Testis (tissue), 3 donors: ENCODE data around the gene IRAG1. TPM values are rescaled to one million over a fixed set of nuclear protein-coding genes. Genes with fewer than 3 reads are reported as not detected.
A peak's percentile ranks its signal among the peaks of the same experiment; 100 is the strongest.

Experiments
- DNase-seq: peaks from one replicate; pipeline ENCODE4 v3.0.0-alpha.2; 2019
- H3K27ac ChIP-seq, 2 donors: fragments of 200-600 bp; sonication (generic); one replicate each; pipeline ENCODE4 v1.5.1; 2019
- H3K27me3 ChIP-seq: fragments of 200-600 bp; sonication (generic); one replicate; pipeline ENCODE4 v1.5.1; 2019
- H3K36me3 ChIP-seq: fragments of 200-600 bp; sonication (generic); one replicate; pipeline ENCODE4 v1.5.1; 2017; ENCODE audit warnings: low read depth; ENCODE audit errors: missing control alignments
- H3K4me1 ChIP-seq: fragments of 200-600 bp; sonication (generic); one replicate; pipeline ENCODE4 v1.5.1; 2019
- H3K4me3 ChIP-seq, 2 donors: fragments of 200-600 bp; sonication (generic); one replicate each; pipeline ENCODE4 v1.5.1; 2017 to 2019
- H3K9me3 ChIP-seq: fragments of 200-600 bp; sonication (generic); one replicate; pipeline ENCODE4 v1.5.1; 2017
- CTCF ChIP-seq, 3 experiments: fragments of 450-650 bp in 2 of 3; fragments of 200-600 bp in 1 of 3; sonication (generic) in 1 of 3; IDR thresholded peaks; one replicate each; pipeline ENCODE4 v1.5.1; 2016 to 2019; ENCODE audit warnings: antibody characterized with exemption in 3 of 3, mild to moderate bottlenecking in 2 of 3, moderate library complexity in 1 of 3
- POLR2A ChIP-seq: fragments of 450-650 bp; IDR thresholded peaks from one replicate; pipeline ENCODE4 v1.6.1; 2017; ENCODE audit warnings: antibody characterized with exemption, mild to moderate bottlenecking, moderate library complexity
- WGBS, 2 donors: methylation state at CpG; one replicate each; pipeline ENCODE4 v1.1.5; 2018; 5-methylcytosine and 5-hydroxymethylcytosine counted together
- intact Hi-C: fragments of 100-400 bp; cut with DNase I; formaldehyde crosslinking; loops from one replicate; pipeline ENCODE4 v1.15.1; 2023; ENCODE audit warnings: low total_unique reads
- polyA plus RNA-seq: library from polyadenylated mRNA; stranded (reverse); fragments of 350-450 nt; fragmentation: Illumina TruSeq; extraction: RNeasy Lipid Tissue Mini Kit (QIAGEN cat#74804); gene quantifications from one replicate; pipeline ENCODE4 v1.2.3, GENCODE V29; 2014; ENCODE audit warnings: low read depth, low replicate concordance; ENCODE audit not compliant: insufficient read depth
- total RNA-seq, 2 donors: library from RNA; depleted of rRNA; stranded (reverse); fragments of >200 nt; gene quantifications; one replicate each; pipeline ENCODE4 v1.2.3, GENCODE V29; 2016

Gene IRAG1
- total and polyA plus RNA-seq, 3 donors from 2014 or later, result 17.7 to 28.6 (median 23.1) TPM

- Histone ChIP-seq H3K36me3 (no peaks in the 10 kb centered on the region), H3K9me3 (no peaks in the 10 kb centered on the region), H3K27me3 (no peaks in the 10 kb centered on the region), H3K4me1 (peaks cover 50% of the 10 kb centered on the region), H3K4me3 (no peak overlapping the region), H3K27ac (peak overlapping the region in 1 of 2 donors; percentile 30)
- no peak for TF ChIP-seq POLR2A
- no peak for TF ChIP-seq CTCF (IDR thresholded peaks at IDR 0.05)
- intact Hi-C loops, result no loop called here
- 82 to 85% methylated on average over 4 to 15 of the region's 15 CpGs for WGBS, 2 donors
- no peak for DNase-seq
Observed at GRCh38 chr11:10651656-10652361, 41.7 kb downstream of the IRAG1 start.

- H3K9me3 ChIP-seq, result no peaks in the 10 kb centered on the region
- no peaks in the 10 kb centered on the region for H3K36me3 ChIP-seq
- H3K4me3 ChIP-seq, result no peak overlapping the region
- TF ChIP-seq POLR2A, result no peak
- no peak for TF ChIP-seq CTCF (IDR thresholded peaks at IDR 0.05)
- WGBS, 2 donors, result 77 to 79% methylated on average over 2 of the region's 2 CpGs
- H3K27me3 ChIP-seq, result no peaks in the 10 kb centered on the region
- DNase-seq, result no peak
- H3K27ac ChIP-seq, result no peak overlapping the region
- intact Hi-C loops, result no loop called here
- peaks cover 39% of the 10 kb centered on the region for H3K4me1 ChIP-seq
Observed at GRCh38 chr11:10650630-10651029, 42.9 kb downstream of the IRAG1 start.

GRCh38 chr11:10650166-10650565, 43.4 kb downstream of the IRAG1 start:
- Histone ChIP-seq H3K36me3 (no peaks in the 10 kb centered on the region), H3K4me3 (no peak overlapping the region), H3K27me3 (no peaks in the 10 kb centered on the region), H3K27ac (no peak overlapping the region), H3K9me3 (no peaks in the 10 kb centered on the region), H3K4me1 (peaks cover 36% of the 10 kb centered on the region)
- no peak for DNase-seq
- 3 to 100% methylated on average over 1 of the region's 1 CpG for WGBS, 2 donors
- intact Hi-C loops, result no loop called here
- TF ChIP-seq CTCF (IDR thresholded peaks at IDR 0.05) (no peak), POLR2A (no peak)

- intact Hi-C loops, result no loop called here
- peaks cover 25% of the 10 kb centered on the region for H3K4me1 ChIP-seq
- WGBS, 2 donors, result 60 to 64% methylated on average over 1 to 7 of the region's 7 CpGs
Observed at GRCh38 chr11:10648871-10649270, 44.7 kb downstream of the IRAG1 start.

More at GRCh38 chr11:10648871-10649270, 44.7 kb downstream of the IRAG1 start:
- TF ChIP-seq CTCF (IDR thresholded peaks at IDR 0.05) (no peak), POLR2A (no peak)
- Histone ChIP-seq H3K9me3 (no peaks in the 10 kb centered on the region), H3K27ac (peak overlapping the region in 1 of 2 donors; percentile 44), H3K27me3 (no peaks in the 10 kb centered on the region), H3K4me3 (no peak overlapping the region), H3K36me3 (no peaks in the 10 kb centered on the region)
- DNase-seq, result no peak
